Measurements from ENCODE around the gene CTNND1. TPM values are rescaled to one million over a fixed set of nuclear protein-coding genes. Genes with fewer than 3 reads are reported as not detected.

The CTNND1 gene
- total and polyA plus RNA-seq, 9 of the 15 experiments (the other 6 are each of a cell fraction or from before 2014, with no cell fraction given) = 11.1 to 74.0 (median 43.3) TPM

DNA sequence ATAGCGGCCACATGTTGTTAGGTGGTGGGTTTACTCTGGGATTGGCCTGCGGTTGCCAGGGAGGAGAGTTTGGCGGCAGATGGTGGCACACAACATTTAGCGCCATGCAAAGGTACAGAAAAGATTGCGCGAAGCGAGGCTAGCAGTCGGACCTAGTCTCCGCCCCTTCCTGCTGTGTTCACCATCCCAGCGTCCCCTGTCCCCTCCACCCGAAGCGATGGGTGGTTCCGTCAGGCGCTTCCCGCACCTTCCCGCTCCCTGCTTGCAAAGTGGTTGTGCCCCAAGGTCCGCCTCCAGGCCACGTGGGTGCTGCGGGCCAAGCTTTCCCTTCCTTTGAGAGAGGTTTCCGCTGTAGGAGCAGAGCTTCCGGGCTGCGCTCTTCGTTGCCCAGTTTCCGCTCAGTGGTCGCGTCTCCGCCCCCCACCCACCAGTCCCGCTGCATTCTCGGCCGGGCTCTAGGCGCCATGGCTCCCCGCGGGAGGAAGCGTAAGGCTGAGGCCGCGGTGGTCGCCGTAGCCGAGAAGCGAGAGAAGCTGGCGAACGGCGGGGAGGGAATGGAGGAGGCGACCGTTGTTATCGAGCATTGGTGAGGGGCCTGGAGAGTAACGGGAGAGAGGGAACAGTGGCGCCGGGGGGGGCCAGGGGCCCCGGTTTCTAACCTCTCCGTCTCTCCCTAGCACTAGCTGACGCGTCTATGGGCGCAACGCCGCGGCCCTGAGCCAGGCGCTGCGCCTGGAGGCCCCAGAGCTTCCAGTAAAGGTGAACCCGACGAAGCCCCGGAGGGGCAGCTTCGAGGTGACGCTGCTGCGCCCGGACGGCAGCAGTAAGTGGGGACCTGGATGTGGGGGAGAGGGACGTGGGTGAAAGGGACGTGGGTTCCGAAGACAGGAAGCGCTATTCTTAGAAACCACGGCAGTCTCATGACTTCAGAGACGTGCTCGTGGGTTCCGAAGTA is 20.2 kb upstream of the CTNND1 start, which contains the start of gene SELENOH (continued):
- TF ChIP-seq MYNN (IDR thresholded peaks at IDR 0.05) = peak; percentile 95
- TF ChIP-seq MYNN (CRISPR knock-in tag; IDR thresholded peaks at IDR 0.05) = no peak
- TF ChIP-seq BCOR (IDR thresholded peaks at IDR 0.05) = peak; percentile 73
- TF ChIP-seq HMBOX1 (IDR thresholded peaks at IDR 0.05) = peak; percentile 81
- TF ChIP-seq DLX4 (CRISPR knock-in tag; IDR thresholded peaks at IDR 0.05) = 0 out of 2 replicates have a peak, but pooled peaks have one; percentile 41
- TF ChIP-seq TSC22D4 (tag; IDR thresholded peaks at IDR 0.05) = no peak
- peak; percentile 81 for TF ChIP-seq SOX6 (IDR thresholded peaks at IDR 0.05)
- TF ChIP-seq, protein P1, sequence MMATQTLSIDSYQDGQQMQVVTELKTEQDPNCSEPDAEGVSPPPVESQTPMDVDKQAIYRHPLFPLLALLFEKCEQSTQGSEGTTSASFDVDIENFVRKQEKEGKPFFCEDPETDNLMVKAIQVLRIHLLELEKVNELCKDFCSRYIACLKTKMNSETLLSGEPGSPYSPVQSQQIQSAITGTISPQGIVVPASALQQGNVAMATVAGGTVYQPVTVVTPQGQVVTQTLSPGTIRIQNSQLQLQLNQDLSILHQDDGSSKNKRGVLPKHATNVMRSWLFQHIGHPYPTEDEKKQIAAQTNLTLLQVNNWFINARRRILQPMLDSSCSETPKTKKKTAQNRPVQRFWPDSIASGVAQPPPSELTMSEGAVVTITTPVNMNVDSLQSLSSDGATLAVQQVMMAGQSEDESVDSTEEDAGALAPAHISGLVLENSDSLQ (IDR thresholded peaks at IDR 0.05) = peak; percentile 53; the same call in 1 of the 2 replicates
- no peak for TF ChIP-seq SP2 (IDR thresholded peaks at IDR 0.05; ENCODE audit: extremely low read depth, low read depth, low read length, poor library complexity, severe bottlenecking)
- TF ChIP-seq, protein P2, sequence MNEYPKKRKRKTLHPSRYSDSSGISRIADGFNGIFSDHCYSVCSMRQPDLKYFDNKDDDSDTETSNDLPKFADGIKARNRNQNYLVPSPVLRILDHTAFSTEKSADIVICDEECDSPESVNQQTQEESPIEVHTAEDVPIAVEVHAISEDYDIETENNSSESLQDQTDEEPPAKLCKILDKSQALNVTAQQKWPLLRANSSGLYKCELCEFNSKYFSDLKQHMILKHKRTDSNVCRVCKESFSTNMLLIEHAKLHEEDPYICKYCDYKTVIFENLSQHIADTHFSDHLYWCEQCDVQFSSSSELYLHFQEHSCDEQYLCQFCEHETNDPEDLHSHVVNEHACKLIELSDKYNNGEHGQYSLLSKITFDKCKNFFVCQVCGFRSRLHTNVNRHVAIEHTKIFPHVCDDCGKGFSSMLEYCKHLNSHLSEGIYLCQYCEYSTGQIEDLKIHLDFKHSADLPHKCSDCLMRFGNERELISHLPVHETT (CRISPR knock-in tag; conservative IDR thresholded peaks at IDR 0.05 in 1 of 2, IDR thresholded peaks at IDR 0.05 in 1 of 2) = peak in 1 of 2 experiments; percentile 92; a peak in 2 of 4 replicates
- peak; percentile 38 for TF ChIP-seq ASH1L (IDR thresholded peaks at IDR 0.05; ENCODE audit: borderline replicate concordance, low read depth, partially characterized antibody)
- no peak for TF ChIP-seq ZNF57 (CRISPR knock-in tag; IDR thresholded peaks at IDR 0.05)
- TF ChIP-seq TAF9B (IDR thresholded peaks at IDR 0.05; ENCODE audit: partially characterized antibody) = peak; percentile 89
- TF ChIP-seq PRPF4 (IDR thresholded peaks at IDR 0.05; ENCODE audit: insufficient read depth, low read depth, low read length, poor library complexity, severe bottlenecking) = peak; percentile 77
- TF ChIP-seq MTA1 (IDR thresholded peaks at IDR 0.05; ENCODE audit: borderline replicate concordance) = peak; percentile 51; the same call in 1 of the 2 replicates
- peak; percentile 7; the same call in 1 of the 2 replicates for TF ChIP-seq SMC3 (conservative IDR thresholded peaks at IDR 0.05; ENCODE audit: insufficient read depth, low read depth, low read length)
- TF ChIP-seq HIVEP1 (CRISPR knock-in tag; IDR thresholded peaks at IDR 0.05) = no peak
- no peak for TF ChIP-seq ZNF699 (CRISPR knock-in tag; IDR thresholded peaks at IDR 0.05; ENCODE audit: insufficient replicate concordance)
- TF ChIP-seq GTF2E2 (tag; IDR thresholded peaks at IDR 0.05) = peak; percentile 92
- TF ChIP-seq ZNF764 (CRISPR knock-in tag; IDR thresholded peaks at IDR 0.05; ENCODE audit: low read depth) = no peak
- TF ChIP-seq SREBF2 (CRISPR knock-in tag; IDR thresholded peaks at IDR 0.05) = no peak
- TF ChIP-seq NRF1 (conservative IDR thresholded peaks at IDR 0.05 in 1 of 2, IDR thresholded peaks at IDR 0.05 in 1 of 2) = peak in 1 of 2 experiments; percentile 53; a peak in 2 of 4 replicates
- TF ChIP-seq ZNF316 (IDR thresholded peaks at IDR 0.05) = no peak
- no peak for TF ChIP-seq STAT5B (CRISPR knock-in tag; IDR thresholded peaks at IDR 0.05)

Data from K562 (cell line).